Activated CD8-positive, alpha-beta memory T cell treated with anti-CD3 and anti-CD28 coated beads, Interleukin-2, amount 50 U/mL, for 1 hour (primary cell): Measurements from ENCODE around the gene VMP1.
"Not testable (repeated sequence)": the region's sequence is repeated elsewhere in the genome, so short reads cannot be mapped to it uniquely, and the experiment has no call there.

Experiments
- DNase-seq: peaks from one replicate; pipeline ENCODE4 v3.0.0-alpha.2; 2020; ENCODE audit errors: extremely low read depth

The VMP1 gene

GRCh38 chr17:59755069-59755468 lies 47.6 kb downstream of the VMP1 start:
- DNase-seq = not testable (repeated sequence)

DNA sequence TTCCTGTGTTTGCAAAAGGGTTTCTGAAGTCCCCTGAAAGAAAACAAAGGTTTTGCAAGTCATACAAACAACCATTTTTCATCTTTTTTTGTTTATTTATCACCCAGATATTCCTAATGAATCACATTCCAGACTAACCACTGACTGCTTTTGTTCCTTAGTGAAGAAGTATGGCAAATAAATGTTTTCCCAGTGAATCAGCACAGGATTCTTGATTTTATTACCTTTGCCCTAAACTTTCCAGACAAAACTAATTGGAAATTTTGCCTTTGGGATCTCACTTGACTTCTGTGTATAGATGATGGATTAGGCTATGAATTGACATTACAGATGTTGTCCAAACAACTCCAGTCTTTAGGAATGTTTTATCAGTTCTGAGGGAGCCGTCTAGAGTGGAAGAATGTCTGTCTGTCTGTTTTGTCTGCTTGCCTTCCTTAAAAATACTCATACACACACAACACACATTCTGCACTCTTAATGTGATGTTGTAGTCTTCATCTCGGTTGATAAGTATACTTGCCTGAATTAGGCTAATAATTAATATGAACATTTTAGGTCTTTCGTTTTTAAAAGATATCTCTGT lies 48.9 kb downstream of the VMP1 start:
- DNase-seq = no peak

DNA sequence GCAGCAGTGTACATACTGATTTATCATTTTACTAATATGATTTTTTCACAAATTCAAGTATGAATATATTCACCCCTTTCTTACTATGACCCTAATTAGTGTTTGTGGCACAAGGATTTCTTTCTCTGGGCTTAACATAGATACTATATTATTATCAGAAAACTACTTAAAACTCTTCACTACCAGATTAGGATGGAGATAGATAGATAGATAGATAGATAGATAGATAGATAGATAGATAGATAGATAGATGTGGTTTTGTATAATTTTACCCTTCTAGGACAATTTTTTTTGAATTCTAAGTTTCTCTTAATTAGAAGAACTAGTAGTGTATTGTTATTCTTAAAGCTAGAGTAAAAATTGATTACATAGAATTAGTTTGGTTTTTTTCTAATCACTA lies 49.6 kb downstream of the VMP1 start:
- no peak for DNase-seq

- no peak for DNase-seq
Observed at GRCh38 chr17:59757470-59757869, 50.0 kb downstream of the VMP1 start.

GRCh38 chr17:59757881-59758385 lies 50.5 kb downstream of the VMP1 start:
- DNase-seq = no peak

DNA sequence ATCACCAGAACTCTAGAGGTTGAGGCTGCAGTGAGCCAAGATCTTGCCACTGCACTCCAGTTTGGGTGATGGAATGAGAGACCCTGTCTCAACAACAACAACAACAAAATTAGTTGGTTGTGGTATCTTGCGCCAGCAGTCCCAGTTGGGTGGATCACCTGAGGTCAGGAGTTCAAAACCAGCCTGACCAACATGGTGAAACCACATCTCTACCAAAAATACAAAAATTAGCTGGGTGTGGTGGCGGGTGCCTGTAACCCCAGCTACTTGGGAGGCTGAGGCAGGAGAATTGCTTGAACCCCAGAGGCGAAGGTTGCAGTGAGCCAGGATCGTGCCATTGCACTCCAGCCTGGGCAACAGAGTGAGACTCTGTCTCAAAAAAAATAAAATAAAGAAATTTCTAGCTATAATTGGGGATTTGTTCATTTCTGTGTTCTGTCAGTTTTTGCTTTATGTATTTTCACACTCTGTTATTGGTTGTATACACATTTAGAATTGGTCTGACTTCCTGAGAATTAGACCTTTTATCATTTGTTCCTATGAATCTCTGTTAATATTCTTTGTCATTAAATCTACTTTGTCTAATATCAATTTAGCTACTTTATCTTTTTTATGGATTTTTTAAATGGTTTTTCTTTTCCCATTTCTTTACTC lies 51.7 kb downstream of the VMP1 start:
- not testable (repeated sequence) for DNase-seq

- no peak for DNase-seq
Observed at GRCh38 chr17:59760160-59760559, 52.7 kb downstream of the VMP1 start.

DNA sequence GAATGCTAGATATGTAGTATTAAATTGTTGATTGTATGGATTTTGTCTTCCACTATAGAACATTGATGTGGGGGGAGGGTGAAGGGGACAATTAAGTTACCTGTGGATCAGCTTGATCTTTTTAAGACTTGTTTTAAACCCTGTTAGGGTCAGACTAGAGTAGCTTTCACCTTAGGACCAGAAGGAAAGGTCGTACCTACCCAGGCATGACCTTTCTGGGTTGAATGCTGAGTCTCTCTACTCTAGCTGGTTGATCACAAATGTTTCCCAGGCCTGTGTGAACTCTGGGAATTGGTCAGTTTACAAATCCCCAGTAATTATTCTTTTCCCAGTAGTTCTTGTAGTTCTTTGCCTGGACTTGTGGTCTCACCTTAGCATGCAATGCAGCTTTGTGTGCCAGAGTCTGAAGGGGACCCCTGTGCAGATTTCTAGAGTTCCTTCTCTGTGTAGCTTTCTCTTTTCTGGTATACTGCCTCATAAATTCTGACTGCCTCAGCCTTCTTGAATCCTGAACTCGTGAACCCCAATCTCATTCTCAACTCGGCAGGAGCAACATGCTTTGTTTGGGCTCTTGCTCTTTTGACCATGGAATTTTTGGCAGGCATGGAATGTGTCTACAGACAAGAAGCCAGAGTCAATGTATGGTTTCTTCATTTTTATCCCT lies 54.1 kb downstream of the VMP1 start:
- no peak for DNase-seq

GRCh38 chr17:59762049-59762823 lies 54.8 kb downstream of the VMP1 start:
- DNase-seq = no peak

- no peak for DNase-seq
Observed at GRCh38 chr17:59762824-59763374, 55.4 kb downstream of the VMP1 start.

GRCh38 chr17:59763861-59764260 lies 56.4 kb downstream of the VMP1 start:
- no peak for DNase-seq

GRCh38 chr17:59764292-59764741 lies 56.9 kb downstream of the VMP1 start:
- DNase-seq = no peak

DNA sequence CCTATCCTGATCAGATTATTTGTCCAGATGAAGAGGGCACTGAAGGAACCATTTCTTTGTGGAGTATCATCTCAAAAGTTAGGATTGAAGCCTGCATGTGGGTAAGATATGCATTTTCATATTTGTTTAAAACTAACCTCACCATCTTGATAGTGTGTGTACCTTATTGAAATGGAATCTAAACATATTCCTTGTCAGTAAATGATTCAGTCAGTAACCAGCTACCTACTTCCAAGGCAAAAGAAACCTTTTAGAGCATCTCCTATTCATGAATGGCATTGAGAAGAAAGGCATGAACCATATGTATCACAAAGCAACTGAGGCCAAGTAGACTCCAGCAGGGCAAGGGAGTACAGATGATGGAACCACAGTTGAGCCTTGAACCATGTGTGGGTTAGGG lies 57.6 kb downstream of the VMP1 start:
- DNase-seq = no peak

GRCh38 chr17:59766491-59766890 lies 59.0 kb downstream of the VMP1 start:
- no peak for DNase-seq

- no peak for DNase-seq
Observed at GRCh38 chr17:59767176-59767575, 59.7 kb downstream of the VMP1 start.

DNA sequence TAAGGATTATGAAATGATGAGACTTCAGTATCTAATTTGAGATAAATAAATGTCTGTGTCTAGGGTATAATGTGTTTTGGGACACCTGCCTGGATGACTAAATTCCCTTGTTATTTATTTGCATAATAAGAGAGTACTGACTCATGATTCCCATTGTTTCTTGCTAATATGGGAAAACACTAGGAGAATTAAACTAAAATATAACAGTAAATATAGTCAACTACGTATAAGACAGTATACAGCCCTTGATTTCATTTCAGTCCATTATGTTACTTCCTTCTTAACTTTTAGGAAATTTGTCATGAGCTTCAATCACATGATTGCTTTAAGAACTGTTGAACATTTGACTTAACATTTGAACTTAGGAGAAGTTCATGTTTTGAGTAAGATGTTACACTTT lies 62.4 kb downstream of the VMP1 start:
- no peak for DNase-seq

- DNase-seq = no peak
Observed at GRCh38 chr17:59771093-59771492, 63.6 kb downstream of the VMP1 start.

DNA sequence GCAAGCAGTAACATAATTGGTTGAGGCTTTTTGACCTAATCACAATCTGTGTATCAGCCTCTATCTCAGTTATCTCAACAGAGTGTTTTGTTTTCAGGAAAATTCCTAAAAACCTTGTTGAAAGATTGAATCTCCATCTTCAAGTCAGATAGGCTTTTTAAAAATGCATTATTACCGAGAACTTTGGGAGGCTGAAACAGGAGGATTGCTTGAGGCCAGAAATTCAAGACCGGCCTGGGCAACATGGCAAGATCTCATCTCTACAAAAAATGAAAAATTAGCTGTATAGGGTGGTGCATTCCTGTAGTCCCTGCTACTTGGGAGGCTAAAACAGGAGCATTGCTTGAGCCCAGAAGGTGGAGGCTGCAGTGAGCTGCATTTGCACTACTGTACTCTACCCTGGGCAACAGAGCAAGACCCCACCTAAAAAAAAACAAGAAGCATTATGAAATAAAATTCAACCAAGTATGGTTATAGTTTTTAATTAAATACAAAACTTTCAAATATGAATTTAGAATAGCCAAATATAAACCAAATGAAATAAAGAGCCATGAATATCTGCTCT lies 68.4 kb downstream of the VMP1 start:
- DNase-seq = no peak

GRCh38 chr17:59776577-59776976 lies 69.1 kb downstream of the VMP1 start:
- DNase-seq = no peak

- no peak for DNase-seq
Observed at GRCh38 chr17:59777033-59777432, 69.6 kb downstream of the VMP1 start.

DNA sequence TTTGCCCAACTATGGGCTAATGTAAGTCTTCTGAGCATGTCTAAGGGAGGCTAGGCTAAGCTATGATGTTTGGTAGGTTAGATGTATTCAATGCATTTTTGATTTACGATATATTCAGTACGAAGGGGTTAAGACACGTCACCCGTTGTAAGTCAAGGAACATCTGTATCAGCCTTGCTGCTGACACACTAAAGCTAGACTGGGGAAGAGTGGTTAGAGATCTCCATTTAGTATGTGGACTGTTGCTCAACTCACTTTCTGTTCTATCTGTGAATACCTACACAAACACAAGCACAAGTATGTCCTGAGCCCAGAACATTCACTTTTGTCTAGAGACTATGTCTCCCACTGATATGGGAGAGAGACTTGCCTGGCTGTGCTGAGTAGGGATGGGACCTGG lies 71.5 kb downstream of the VMP1 start:
- no peak for DNase-seq

DNA sequence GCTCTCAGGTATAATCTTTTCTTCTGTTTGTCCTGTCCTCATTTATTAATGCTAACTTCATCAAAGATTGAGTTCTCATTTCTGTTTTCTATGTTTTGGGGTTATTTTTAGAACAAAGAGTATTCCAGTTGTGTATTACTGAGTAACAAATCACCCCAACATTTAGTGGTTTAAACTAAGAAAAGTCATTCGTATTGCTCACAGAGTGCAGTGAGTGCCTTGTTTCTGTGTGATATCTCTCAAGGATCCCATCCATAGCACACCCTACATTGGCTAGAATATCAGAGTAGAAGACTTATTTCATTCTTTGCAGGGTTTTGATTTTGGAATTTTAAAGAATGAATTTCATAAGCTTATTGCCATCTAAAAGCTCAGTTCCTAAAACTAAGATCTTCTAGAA lies 72.1 kb downstream of the VMP1 start:
- DNase-seq = no peak
